SK-N-SH treated with all-trans-retinoic acid at 6 μM for 48 hours (cell line): ENCODE data around the gene FAM186B.

ENCODE experiments used
- CSRNP3 ChIP-seq: fragments of 250-450 bp; sonication (Bioruptor Pico); IDR thresholded peaks from 2 replicates; pipeline ENCODE4 v1.5.1; 2021; ENCODE audit warnings: mild to moderate bottlenecking, moderate library complexity
- PATZ1 ChIP-seq: fragments of 250-450 bp; sonication (Bioruptor Pico); IDR thresholded peaks from 2 replicates; pipeline ENCODE4 v1.8.0; 2020; ENCODE audit warnings: mild to moderate bottlenecking, moderate library complexity, borderline replicate concordance
- PPARA ChIP-seq: fragments of 250-450 bp; sonication (Bioruptor Pico); IDR thresholded peaks from 2 replicates; pipeline ENCODE4 v1.5.0; 2020; ENCODE audit warnings: mild to moderate bottlenecking, borderline replicate concordance
- RARB ChIP-seq: fragments of 250-450 bp; sonication (Bioruptor Pico); IDR thresholded peaks from 2 replicates; pipeline ENCODE4 v1.8.0; 2021; ENCODE audit warnings: mild to moderate bottlenecking, moderate library complexity
- TCF4 ChIP-seq: fragments of 250-450 bp; sonication (Bioruptor Pico); IDR thresholded peaks from 2 replicates; pipeline ENCODE4 v1.8.0; 2021; ENCODE audit warnings: mild to moderate bottlenecking, moderate library complexity, borderline replicate concordance
- ZNF565 ChIP-seq: fragments of 450-650 bp; formaldehyde crosslinking; conservative IDR thresholded peaks from 2 replicates; pipeline ENCODE4 v1.5.0; 2020; ENCODE audit warnings: low read depth, mild to moderate bottlenecking, moderate library complexity

GRCh38 chr12:49615725-49616124 lies 10.3 kb upstream of the FAM186B start:
- TF ChIP-seq PATZ1 (CRISPR knock-in tag) = no peak
- no peak for TF ChIP-seq CSRNP3
- TF ChIP-seq PPARA (CRISPR knock-in tag) = no peak
- no peak for TF ChIP-seq RARB
- TF ChIP-seq TCF4 = no peak
- TF ChIP-seq ZNF565 = no peak
